Uterus (tissue), 4 donors: Measurements from ENCODE around the gene CCNJ. TPM values are rescaled to one million over a fixed set of nuclear protein-coding genes. Genes with fewer than 3 reads are reported as not detected.

Source experiments
- DNase-seq, 2 donors: peaks; one replicate each; pipeline ENCODE4 v3.0.0-alpha.2; 2019 to 2020
- H3K27ac ChIP-seq, 2 donors: fragments of 200-600 bp; sonication (generic); 1 replicate in 1 of 2; 2 replicates in 1 of 2; pipeline ENCODE4 v1.5.1; 2016 to 2018
- H3K27me3 ChIP-seq, 2 donors: fragments of 200-600 bp; sonication (generic); one replicate each; pipeline ENCODE4 v1.5.1; 2018 to 2019; ENCODE audit warnings: control low read depth in 1 of 2
- H3K36me3 ChIP-seq, 2 donors: fragments of 200-600 bp; sonication (generic); one replicate each; pipeline ENCODE4 v1.5.1; 2019; ENCODE audit warnings: control low read depth in 1 of 2
- H3K4me1 ChIP-seq, 2 donors: fragments of 200-600 bp; sonication (generic); one replicate each; pipeline ENCODE4 v1.5.1; 2018 to 2019; ENCODE audit warnings: control low read depth in 1 of 2
- H3K4me3 ChIP-seq, 2 donors: fragments of 200-600 bp; sonication (generic); 1 replicate in 1 of 2; 2 replicates in 1 of 2; pipeline ENCODE4 v1.5.1; 2018 to 2019; ENCODE audit warnings: mild to moderate bottlenecking in 1 of 2
- H3K9me3 ChIP-seq, 2 donors: fragments of 200-600 bp; sonication (generic); one replicate each; pipeline ENCODE4 v1.5.1; 2019; ENCODE audit warnings: control low read depth in 1 of 2
- CTCF ChIP-seq, 4 experiments: fragments of 200-600 bp in 2 of 4; fragments of 450-650 bp in 2 of 4; sonication (generic) in 2 of 4; IDR thresholded peaks; one replicate each; pipeline ENCODE4 v1.5.1; 2016 to 2019; ENCODE audit warnings: antibody characterized with exemption in 4 of 4, mild to moderate bottlenecking in 2 of 4, moderate library complexity in 1 of 4
- POLR2A ChIP-seq, 2 donors: fragments of 450-650 bp; IDR thresholded peaks; one replicate each; pipeline ENCODE4 v1.6.1; 2016; ENCODE audit warnings: antibody characterized with exemption in 2 of 2, mild to moderate bottlenecking in 1 of 2, moderate library complexity in 1 of 2
- intact Hi-C: fragments of 100-400 bp; cut with DNase I; formaldehyde crosslinking; loops from one replicate; pipeline ENCODE4 v1.15.1; 2023; ENCODE audit warnings: low total_unique reads
- total RNA-seq, 4 donors: library from RNA; depleted of rRNA in 3 of 4; stranded (reverse); fragments of >200 nt in 3 of 4; gene quantifications; one replicate each; pipeline versions ENCODE4 v1.1.0 to v1.2.4, GENCODE V29; 2014 to 2023
- donor health status: DM: yes; HTN: yes; CAD: no.

The CCNJ gene
- total RNA-seq, 4 donors from 2014 or later: 0.51 to 14.9 (median 4.5) TPM

- TF ChIP-seq CTCF (IDR thresholded peaks at IDR 0.05) (no peak), POLR2A (IDR thresholded peaks at IDR 0.05) (no peak)
- DNase-seq: no peak
These were observed 8.8 kb upstream of the CCNJ start for GRCh38 chr10:96034625-96035024.

DNA sequence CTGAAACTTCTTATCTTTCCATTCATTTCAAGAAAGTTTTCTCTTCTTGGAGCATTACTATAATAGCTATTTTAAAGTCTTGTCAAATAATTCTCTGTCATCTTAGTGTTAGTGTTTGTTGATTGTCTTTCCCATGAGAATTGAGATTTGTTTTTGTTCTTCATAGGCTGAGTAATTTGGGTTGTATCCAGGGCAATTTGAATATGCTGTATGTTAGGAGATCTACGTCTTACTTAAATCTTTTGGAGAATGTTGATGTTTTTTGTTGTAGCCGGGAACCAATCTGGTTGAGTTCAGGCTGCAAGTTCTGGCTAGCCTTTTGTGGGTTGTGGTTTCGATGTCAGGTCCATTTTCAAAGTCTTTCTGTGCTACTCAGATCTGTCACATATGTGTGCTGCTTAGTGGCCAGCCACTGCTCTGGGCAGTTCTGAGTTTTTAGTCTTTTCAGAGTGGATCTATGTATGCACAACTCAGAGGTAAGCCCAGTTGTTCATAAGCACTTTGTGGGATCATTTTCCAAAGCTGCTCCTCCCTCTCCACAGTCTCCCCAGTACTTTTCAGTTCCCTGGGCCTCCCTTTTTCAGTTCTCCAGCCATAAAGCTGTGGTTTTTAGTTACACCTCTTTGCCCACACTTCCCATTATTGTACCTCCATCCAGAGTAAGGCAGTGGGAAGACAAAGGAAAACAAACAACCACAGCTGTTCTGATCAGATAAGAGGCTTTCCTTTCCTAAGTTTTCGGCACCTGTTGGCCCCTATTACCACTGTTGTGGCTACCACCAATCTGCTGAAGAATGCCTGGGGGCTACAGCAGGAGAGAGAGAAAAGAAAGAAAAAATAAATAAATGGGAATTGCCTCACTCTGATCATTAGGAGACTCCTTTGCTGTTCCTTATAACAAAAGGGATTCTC, 4.7 kb upstream of the CCNJ start:
- intact Hi-C loops: no loop called here
- H3K36me3 ChIP-seq: no peaks in the 10 kb centered on the region
- no peaks in the 10 kb centered on the region for H3K4me1 ChIP-seq
- H3K27me3 ChIP-seq: no peaks in the 10 kb centered on the region
- DNase-seq: no peak
- H3K9me3 ChIP-seq: no peaks in the 10 kb centered on the region
- TF ChIP-seq POLR2A (IDR thresholded peaks at IDR 0.05): no peak
- no peak for TF ChIP-seq CTCF (IDR thresholded peaks at IDR 0.05)
- no peak overlapping the region for H3K27ac ChIP-seq
- H3K4me3 ChIP-seq: no peak overlapping the region

More at GRCh38 chr10:96034625-96035024, 8.8 kb upstream of the CCNJ start:
- H3K27ac ChIP-seq: no peak overlapping the region
- no peaks in the 10 kb centered on the region for H3K36me3 ChIP-seq
- intact Hi-C loops: no loop called here
- H3K4me1 ChIP-seq: no peaks in the 10 kb centered on the region
- H3K4me3 ChIP-seq: no peak overlapping the region
- H3K9me3 ChIP-seq: no peaks in the 10 kb centered on the region
- H3K27me3 ChIP-seq: no peaks in the 10 kb centered on the region

- no peaks in the 10 kb centered on the region for H3K27me3 ChIP-seq
- H3K27ac ChIP-seq: no peak overlapping the region
- H3K4me3 ChIP-seq: no peak overlapping the region
- H3K4me1 ChIP-seq: no peaks in the 10 kb centered on the region
- no peak for TF ChIP-seq POLR2A (IDR thresholded peaks at IDR 0.05)
- no peak for TF ChIP-seq CTCF (IDR thresholded peaks at IDR 0.05)
- no peak for DNase-seq
- intact Hi-C loops: no loop called here
- H3K36me3 ChIP-seq: no peaks in the 10 kb centered on the region
- no peaks in the 10 kb centered on the region for H3K9me3 ChIP-seq
These were observed 2.2 kb upstream of the CCNJ start for GRCh38 chr10:96041146-96041545.

DNA sequence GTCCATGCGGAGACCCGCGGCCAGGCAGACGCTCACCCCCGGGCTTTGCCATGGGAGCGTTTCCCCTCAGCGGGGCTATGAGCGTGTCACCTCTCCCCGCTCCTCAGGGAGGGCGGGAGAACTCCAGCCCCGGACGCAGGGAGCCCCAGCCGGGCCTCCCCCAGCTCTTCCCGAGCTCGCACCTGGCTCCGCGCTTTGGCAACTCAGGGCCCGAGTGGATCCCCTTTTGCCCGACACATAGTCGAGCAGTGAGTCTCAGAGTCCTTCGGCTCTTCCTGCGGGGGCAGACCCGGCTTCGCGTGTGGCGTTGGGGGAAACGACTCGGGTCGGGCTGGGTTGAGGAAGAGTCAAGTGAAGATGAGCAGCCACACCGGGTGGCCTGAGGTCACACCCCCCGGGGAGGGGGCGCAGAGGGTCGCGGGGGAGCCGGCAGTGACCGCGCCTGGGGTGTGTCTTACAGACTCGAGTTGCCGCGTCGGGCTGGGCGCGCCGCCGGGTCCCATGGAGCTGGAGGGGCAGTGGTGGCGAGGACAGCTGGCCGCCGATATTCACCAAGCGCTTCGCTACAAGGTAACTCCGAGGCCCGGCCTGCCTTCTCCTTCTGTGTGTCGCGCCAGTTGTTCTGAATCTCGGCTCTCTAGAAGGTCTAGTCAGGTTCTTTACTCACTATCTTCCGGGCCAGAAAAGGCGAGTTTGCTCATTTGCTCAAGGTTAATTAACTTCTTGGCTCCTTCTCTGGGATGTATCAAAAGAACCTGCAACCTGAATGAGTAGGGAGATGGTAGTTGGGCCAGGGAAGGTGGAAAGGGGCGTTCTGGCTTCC, 721 bp downstream of the CCNJ start:
- Histone ChIP-seq H3K27ac (peak overlapping the region; percentile 70 to 91), H3K36me3 (no peaks in the 10 kb centered on the region), H3K4me1 (no peaks in the 10 kb centered on the region), H3K4me3 (peak overlapping the region; percentile 53 to 93), H3K27me3 (no peaks in the 10 kb centered on the region), H3K9me3 (no peaks in the 10 kb centered on the region)
- no peak for TF ChIP-seq CTCF (IDR thresholded peaks at IDR 0.05)
- TF ChIP-seq POLR2A (IDR thresholded peaks at IDR 0.05): no peak
- peak; percentile 24 to 25 for DNase-seq
- intact Hi-C loops: no loop called here

GRCh38 chr10:96044736-96045135, 1.4 kb downstream of the CCNJ start:
- Histone ChIP-seq H3K36me3 (no peaks in the 10 kb centered on the region), H3K9me3 (no peaks in the 10 kb centered on the region), H3K27me3 (no peaks in the 10 kb centered on the region), H3K4me3 (peak overlapping the region; percentile 53 to 93), H3K4me1 (no peaks in the 10 kb centered on the region), H3K27ac (peak overlapping the region; percentile 70 to 91)
- no peak for TF ChIP-seq POLR2A (IDR thresholded peaks at IDR 0.05)
- TF ChIP-seq CTCF (IDR thresholded peaks at IDR 0.05): no peak
- DNase-seq: no peak
- intact Hi-C loops: no loop called here
